PFSK-1 (cell line): ENCODE data around the gene RUNX1.

ENCODE experiments used
- FOXP2 ChIP-seq: optimal IDR thresholded peaks from 2 replicates; pipeline ENCODE3; 2011; ENCODE audit warnings: borderline replicate concordance, control low read depth, inconsistent platforms; ENCODE audit not compliant: insufficient read depth; ENCODE audit errors: extremely low read length, extremely low read depth
- POLR2AphosphoS5 ChIP-seq: IDR thresholded peaks from 2 replicates; pipeline ENCODE4 v1.6.1; 2012; ENCODE audit warnings: low read depth, mild to moderate bottlenecking, control low read depth, low read length, moderate library complexity
- REST ChIP-seq, 2 experiments: IDR thresholded peaks; 2 replicates each; pipeline versions ENCODE4 v1.6.1 to v1.8.0; 2011 to 2012; ENCODE audit warnings: low read depth in 2 of 2, low read length in 2 of 2, control low read depth in 1 of 2, inconsistent platforms in 1 of 2, mild to moderate bottlenecking in 1 of 2, moderate library complexity in 1 of 2; ENCODE audit not compliant: insufficient read depth in 1 of 2
- SIN3A ChIP-seq: IDR thresholded peaks from 2 replicates; pipeline ENCODE4 v1.6.1; 2012; ENCODE audit warnings: mild to moderate bottlenecking, low read length, moderate library complexity, borderline replicate concordance; ENCODE audit not compliant: insufficient read depth
- TAF1 ChIP-seq: IDR thresholded peaks from 2 replicates; pipeline ENCODE4 v1.6.1; 2012; ENCODE audit warnings: low read length, control low read depth, borderline replicate concordance; ENCODE audit not compliant: insufficient read depth

GRCh38 chr21:34771512-34772028 lies 277.5 kb downstream of the RUNX1 start:
- TF ChIP-seq TAF1 (no peak), POLR2AphosphoS5 (no peak), REST (IDR thresholded peaks at IDR 0.05; ENCODE audit: insufficient read depth in 1 of 2, low read depth in 2 of 2, low read length in 2 of 2) (no peak), SIN3A (no peak), FOXP2 (no peak)
